GM21619 (cell line): ENCODE measurements around the gene SLIRP.
"Not testable (repeated sequence)": the region's sequence is repeated elsewhere in the genome, so short reads cannot be mapped to it uniquely, and the experiment has no call there.

ENCODE experiments used
- ATAC-seq: cut with Tn5 transposase; IDR thresholded peaks from one replicate; pipeline ENCODE4 v1.9.1; 2021; ENCODE audit not compliant: unreplicated experiment

Gene SLIRP

DNA sequence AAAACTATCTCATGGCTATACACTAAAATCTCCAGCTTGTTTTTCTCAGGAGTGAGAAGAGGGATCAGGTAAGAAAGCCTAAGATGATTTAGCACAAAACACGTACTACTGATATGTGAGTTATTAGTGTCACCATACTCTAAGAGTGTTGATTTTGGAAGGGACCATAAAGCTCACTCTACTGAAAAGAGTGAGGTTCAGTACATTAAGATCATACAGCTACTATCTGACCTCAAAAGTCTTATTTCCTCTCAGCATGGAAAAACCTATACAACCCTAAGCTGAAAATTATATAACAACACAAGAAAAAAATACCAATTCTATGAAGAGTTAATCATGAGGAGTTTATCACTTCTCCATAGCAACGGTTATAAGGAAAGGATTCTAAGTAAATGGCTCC, 33.5 kb downstream of the SLIRP start:
- ATAC-seq = no peak

GRCh38 chr14:77746064-77746702, 38.3 kb downstream of the SLIRP start:
- no peak for ATAC-seq

DNA sequence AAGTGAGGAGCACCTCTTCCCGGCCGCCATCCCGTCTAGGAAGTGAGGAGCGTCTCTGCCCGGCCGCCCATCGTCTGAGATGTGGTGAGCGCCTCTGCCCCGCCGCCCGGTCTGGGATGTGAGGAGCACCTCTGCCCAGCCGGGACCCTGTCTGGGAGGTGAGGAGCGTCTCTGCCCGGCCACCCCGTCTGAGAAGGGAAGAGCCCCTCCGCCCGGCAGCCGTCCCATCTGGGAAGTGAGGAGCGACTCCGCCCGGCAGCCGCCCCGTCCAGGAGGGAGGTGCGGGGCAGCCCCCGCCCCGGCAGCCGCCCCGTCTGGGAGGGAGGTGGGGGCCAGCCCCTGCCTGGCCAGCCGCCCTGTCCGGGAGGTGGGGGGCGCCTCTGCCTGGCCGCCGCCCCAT, 39.5 kb downstream of the SLIRP start:
- ATAC-seq = not testable (repeated sequence)

- no peak for ATAC-seq
Measured at GRCh38 chr14:77752266-77752665, 44.4 kb downstream of the SLIRP start.

DNA sequence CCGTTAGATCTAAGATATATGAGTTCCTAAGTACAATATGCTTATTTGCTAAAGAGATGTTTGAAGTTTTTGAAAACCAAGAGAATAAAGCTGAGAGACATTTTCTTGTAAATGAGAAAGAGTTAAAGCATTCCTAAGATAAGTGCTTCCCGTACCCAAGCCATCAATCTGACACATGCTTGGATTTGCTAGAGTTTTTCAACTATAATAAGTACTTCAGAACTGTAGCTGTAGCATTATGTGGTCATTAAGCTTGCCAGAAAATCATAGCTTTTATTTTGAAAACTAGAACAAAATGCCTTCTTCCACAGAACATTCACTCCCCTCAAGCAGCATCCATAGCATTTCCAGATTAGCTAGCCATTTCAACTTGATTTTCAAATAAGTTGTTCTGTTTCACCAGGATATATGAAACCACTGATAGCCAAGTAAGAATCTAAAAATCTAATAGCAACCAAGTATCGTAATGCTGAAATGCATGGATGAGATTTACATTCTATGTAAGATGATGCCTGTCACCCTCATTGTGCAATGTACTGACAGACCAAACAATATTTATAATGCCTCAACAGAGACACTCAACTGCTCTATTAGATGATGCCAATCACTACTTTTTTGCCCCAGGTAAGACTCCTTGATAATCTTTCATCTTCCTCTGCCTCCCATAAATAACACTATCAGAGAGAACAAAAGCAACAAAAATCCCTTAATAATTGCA, 45.1 kb downstream of the SLIRP start:
- no peak for ATAC-seq

DNA sequence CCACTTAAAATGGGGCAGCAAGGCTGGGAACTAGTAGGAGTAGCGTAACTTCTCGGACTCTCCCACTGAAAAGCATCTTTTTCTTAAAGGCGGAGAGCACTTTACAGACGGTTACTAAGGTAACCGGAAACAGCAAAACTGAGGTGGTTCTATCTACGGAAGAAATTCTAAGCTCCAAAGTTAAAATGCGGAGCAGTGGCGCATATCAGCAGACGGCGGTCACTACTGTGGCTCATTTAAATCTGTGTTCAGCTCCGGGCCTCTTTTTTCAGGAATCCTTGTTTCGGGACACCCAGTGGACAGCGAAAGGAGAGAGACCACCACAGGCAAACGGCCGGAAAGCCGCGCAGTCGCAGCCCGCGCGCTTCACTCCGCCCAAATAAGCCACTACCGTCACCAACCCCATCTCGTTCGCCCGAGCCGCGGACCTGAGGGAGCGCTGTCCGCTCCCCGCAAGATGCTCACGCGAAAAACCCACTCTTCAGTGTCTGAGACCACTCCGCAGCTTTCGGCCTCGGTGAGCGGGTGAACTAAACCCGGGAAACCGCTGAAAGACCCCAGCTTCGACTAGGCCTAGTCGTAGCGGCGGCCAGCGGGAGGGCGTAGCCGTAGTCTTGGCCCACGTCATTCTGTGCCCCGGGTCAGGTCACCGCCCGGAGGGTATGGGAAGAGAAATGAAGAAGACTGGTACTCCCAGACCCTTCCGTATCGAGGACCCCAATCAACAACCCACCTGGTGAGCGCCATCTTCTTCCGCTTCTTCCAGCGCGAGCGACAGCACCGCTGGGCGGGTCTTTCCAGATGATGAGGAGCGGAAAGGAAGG, 52.7 kb downstream of the SLIRP start, which contains the start of gene SNW1:
Gene SNW1, minus strand, starts transcription at position 776 of the 824 bp plus-strand sequence. Its CDS starts 29 bp downstream, at position 747.
- ATAC-seq = peak; percentile 93

GRCh38 chr14:77761205-77761931, 53.5 kb downstream of the SLIRP start:
- peak; percentile 16 for ATAC-seq

GRCh38 chr14:77763316-77763715, 55.4 kb downstream of the SLIRP start:
- no peak for ATAC-seq

DNA sequence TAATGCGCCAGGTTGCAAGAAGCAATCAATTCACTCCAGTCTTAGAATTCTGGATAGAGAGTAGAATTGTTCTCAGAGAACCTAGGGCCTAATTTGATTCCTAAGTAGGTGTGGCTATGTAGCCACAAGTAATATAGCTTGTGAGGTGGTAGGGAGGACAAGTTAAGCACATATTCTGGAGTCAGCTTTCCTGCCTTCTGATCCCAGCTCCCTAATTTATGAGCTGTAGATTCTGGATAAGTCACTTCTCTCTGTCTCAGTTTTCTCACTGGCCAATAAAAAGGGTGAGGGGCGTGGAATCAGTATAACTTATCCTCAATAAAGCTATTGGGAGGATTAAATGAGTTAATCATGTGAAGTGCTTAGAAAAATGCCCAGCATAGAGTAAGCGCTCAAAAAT, 56.1 kb downstream of the SLIRP start:
- no peak for ATAC-seq
